Sigmoid colon (tissue), 3 donors: Measurements from ENCODE around the gene DIAPH2.

Experiments used
- CTCF ChIP-seq, 4 experiments: fragments of 450-650 bp in 3 of 4; fragments of 200-600 bp in 1 of 4; IDR thresholded peaks; one replicate each; pipeline ENCODE4 v1.5.1; 2016 to 2019; ENCODE audit warnings: antibody characterized with exemption in 4 of 4, mild to moderate bottlenecking in 3 of 4, moderate library complexity in 2 of 4
- POLR2A ChIP-seq, 2 donors: fragments of 450-650 bp; IDR thresholded peaks; one replicate each; pipeline ENCODE4 v1.6.1; 2016; ENCODE audit warnings: antibody characterized with exemption in 2 of 2, mild to moderate bottlenecking in 2 of 2, moderate library complexity in 2 of 2

GRCh38 chrX:97234471-97235081 lies 549.9 kb downstream of the DIAPH2 start:
- no peak for TF ChIP-seq CTCF (IDR thresholded peaks at IDR 0.05)
- no peak for TF ChIP-seq POLR2A (IDR thresholded peaks at IDR 0.05)
